ENCODE results near the gene PODXL2.

The PODXL2 gene

DNA sequence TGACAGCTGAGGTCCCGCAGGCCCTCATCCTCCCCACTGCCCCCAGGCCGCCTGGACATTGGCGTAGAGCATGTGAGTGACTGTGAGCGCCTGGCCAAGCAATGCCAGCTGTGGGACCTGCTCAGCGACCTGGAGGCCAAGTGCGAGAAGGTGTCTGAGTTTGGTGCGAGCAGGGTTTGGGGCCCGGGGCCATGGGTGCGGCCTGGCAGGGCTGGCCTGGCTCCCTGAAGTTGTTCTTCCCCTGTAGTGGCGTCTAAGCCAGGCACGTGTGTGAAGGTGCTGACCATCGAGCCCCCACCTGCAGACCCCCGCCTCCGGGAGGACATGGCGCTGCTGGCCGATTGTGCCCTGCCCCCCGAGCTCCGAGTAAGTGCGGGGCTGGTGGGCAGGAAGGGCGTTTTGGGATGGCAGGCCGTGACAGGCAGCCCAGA is 48.0 kb downstream of the PODXL2 start:
- TF ChIP-seq CTCF (IDR thresholded peaks at IDR 0.05; ENCODE audit: extremely low read depth, missing control alignments) = no peak
- DNase-seq (ENCODE audit: low spot score) = no peak

GRCh38 chr3:127677541-127678314 is 48.7 kb downstream of the PODXL2 start:
- no peak for DNase-seq (ENCODE audit: low spot score)
- no peak for TF ChIP-seq CTCF (IDR thresholded peaks at IDR 0.05; ENCODE audit: extremely low read depth, missing control alignments)

DNA sequence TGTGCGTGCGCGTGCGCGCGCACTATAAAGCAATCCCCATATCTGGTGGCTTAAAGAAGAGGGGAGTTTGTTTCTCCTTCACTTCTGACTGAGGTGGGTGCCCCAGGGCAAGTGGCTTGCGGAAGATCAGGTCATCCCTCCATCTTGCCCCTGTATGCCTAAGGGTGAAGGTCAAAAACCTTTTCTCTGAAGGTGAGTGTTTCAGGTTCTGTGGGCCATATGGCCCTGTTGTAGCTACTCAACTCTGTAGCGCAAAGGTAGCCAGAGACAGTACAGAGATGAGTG is 49.3 kb downstream of the PODXL2 start:
- no peak for TF ChIP-seq CTCF (IDR thresholded peaks at IDR 0.05; ENCODE audit: extremely low read depth, missing control alignments)
- no peak for DNase-seq (ENCODE audit: low spot score)

DNA sequence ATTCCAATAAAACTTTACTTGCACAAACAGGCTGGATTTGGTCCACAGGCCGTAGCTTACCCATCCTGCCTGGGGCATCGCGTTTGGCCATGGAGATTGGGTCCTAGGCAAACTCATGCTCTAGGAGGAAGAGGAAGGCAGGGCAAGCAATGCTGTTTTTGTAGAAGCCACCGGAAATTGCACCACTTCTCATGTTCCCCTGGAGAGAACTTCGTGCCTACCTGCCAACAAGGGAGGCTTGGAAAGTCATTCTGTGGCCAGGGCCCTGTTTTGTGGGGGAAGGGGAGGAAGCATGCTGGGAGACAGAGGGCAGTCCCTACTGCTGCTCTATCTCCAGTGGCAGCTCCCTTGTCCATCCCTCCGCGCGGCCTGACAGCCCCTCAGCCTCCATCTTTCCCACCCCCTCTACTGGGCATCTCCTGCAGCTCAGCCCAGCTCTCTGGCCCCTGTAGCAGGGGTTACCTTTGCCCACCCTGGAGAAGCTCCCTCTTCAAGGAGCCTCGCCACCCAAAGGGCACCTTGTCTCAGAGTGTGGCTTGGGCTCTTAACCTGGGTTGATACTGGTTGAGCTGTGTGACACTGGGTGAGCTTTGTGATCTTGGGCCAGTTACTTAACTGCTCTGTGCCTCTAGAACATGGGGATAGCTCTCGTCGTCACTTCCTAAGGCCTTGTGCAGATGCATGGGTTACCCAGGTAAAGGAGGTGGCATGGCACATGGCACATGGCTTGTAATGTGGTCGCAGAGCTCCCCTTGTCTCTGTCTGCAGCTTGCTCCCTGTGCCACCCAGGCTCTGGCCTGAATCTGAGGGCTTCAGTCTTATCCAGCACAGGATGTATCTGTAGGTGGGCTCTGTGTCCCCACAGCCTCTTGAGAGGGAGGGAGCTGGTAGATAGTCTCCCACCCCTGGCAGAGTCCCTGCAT is 49.9 kb downstream of the PODXL2 start:
- no peak for DNase-seq (ENCODE audit: low spot score)
- TF ChIP-seq CTCF (IDR thresholded peaks at IDR 0.05; ENCODE audit: extremely low read depth, missing control alignments) = no peak

DNA sequence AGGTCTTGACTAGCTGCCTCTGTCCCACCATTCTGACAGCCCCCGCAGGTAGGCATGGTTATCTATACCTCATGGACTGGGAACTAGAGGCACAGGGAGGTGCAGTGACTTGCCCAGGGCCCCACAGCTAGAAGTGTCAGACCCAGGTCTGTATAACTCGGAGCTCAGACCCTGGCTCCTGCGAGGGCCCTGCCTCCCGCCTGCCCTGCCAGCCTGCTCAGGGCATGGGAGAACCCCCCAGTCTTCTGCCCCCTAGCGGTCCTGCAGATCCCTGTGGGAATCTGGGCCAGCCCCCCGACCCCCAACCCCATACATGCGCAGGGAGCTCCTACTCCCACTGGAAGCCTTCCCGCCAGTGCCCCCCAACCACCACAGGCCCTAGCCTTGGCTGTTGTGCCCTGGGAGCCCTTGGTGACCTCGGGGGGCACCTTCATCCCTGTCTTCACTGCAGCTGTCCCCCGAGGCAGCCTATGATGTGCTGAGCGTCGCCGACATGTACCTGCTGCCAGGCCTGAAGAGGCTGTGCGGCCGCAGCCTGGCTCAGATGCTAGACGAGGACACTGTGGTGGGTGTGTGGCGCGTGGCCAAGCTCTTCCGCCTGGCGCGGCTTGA is 50.7 kb downstream of the PODXL2 start:
- DNase-seq (ENCODE audit: low spot score) = no peak
- TF ChIP-seq CTCF (IDR thresholded peaks at IDR 0.05; ENCODE audit: extremely low read depth, missing control alignments) = no peak

DNA sequence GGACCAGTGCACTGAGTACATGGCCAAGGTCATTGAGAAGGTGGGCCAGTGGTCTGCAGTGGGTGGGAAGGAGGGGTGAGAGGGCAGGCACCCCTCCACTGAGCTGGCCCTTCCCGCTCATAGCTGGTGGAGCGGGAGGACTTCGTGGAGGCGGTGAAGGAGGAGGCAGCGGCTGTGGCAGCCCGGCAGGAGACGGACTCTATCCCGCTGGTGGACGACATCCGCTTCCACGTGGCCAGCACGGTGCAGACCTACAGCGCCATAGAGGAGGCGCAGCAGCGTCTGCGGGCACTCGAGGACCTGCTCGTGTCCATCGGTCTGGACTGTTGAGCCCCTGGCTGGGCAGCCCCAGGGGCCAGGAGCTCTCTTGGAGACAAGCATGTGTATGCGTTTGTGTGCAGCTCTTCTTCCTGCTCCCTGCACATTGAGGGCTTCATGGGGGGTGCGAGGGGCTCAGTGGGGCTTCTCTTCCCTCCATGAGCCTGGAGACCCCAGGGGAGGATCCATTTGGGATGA is 51.2 kb downstream of the PODXL2 start:
- no peak for TF ChIP-seq CTCF (IDR thresholded peaks at IDR 0.05; ENCODE audit: extremely low read depth, missing control alignments)
- no peak for DNase-seq (ENCODE audit: low spot score)

Data from GM20000 (cell line).